GM21423 (cell line): ENCODE measurements around the gene ARMH1.
"Not testable (repeated sequence)": the region's sequence is repeated elsewhere in the genome, so short reads cannot be mapped to it uniquely, and the experiment has no call there.

Source experiments
- ATAC-seq: cut with Tn5 transposase; IDR thresholded peaks from one replicate; pipeline ENCODE4 v1.9.1; 2021; ENCODE audit warnings: mild to moderate bottlenecking, moderate library complexity; ENCODE audit not compliant: unreplicated experiment

The ARMH1 gene

DNA sequence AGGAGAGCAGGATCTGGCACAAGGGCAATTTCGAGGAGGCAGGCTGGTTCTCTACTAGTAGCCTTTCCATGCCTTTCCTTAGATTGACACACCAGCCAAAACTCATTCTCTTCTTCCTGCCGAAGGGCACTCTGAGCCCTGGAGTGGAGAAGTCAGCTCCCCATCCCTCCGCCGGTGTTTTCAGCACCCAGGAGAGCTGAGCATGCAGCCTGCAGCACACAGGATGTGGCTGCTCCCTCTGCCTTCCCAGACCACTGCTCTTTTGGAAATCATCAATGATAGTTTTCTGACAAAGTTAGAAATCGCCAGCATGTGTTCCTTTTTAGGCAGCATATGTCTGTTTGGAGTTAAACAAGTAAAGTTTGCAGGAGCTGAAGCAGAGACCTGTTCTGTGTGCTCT lies 44.8 kb downstream of the ARMH1 start:
- ATAC-seq, result no peak

GRCh38 chr1:44720281-44720680 lies 45.8 kb downstream of the ARMH1 start:
- ATAC-seq, result no peak

DNA sequence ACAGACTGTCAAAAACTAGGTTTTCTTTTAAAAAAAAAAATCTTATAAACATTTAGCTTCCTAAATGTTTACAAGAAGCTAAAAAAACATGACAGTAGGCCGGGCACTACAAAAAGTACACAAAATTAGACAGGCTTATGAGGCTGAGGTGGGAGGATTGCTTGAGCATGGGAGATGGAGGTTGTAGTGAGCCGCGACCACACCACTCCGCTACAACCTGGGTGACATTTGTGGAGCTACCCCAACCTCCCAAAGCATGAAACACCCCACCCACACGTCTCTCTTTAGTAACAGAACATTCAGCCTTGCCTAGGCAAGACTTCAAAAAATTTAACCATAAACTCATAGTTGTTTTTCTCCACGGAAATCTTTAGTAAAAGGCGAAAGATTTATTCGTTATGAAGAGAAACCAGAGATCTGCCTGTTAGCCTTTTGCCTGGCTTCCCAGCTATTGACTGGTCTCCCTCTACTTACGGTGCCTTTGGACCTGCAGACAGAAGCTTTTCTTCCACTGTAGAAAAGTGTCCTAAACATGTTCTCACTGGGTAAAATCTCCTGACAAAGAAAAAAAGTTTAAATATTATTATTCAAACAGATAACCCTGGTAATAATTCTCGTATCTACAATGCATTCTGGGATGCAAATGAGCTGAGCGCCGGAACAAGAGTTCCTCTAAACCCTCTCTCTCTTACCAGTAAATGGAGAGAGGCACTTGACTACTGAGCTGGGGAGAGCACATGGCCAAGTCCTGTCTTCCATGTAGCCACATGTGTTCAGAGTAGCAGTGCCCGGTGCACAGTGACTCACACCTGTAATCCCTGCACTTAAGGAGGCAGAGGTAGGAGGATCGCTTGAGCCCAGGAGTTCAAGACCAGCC lies 47.2 kb downstream of the ARMH1 start:
- peak; percentile 67 for ATAC-seq

GRCh38 chr1:44723064-44723463 lies 48.5 kb downstream of the ARMH1 start:
- ATAC-seq, result no peak

DNA sequence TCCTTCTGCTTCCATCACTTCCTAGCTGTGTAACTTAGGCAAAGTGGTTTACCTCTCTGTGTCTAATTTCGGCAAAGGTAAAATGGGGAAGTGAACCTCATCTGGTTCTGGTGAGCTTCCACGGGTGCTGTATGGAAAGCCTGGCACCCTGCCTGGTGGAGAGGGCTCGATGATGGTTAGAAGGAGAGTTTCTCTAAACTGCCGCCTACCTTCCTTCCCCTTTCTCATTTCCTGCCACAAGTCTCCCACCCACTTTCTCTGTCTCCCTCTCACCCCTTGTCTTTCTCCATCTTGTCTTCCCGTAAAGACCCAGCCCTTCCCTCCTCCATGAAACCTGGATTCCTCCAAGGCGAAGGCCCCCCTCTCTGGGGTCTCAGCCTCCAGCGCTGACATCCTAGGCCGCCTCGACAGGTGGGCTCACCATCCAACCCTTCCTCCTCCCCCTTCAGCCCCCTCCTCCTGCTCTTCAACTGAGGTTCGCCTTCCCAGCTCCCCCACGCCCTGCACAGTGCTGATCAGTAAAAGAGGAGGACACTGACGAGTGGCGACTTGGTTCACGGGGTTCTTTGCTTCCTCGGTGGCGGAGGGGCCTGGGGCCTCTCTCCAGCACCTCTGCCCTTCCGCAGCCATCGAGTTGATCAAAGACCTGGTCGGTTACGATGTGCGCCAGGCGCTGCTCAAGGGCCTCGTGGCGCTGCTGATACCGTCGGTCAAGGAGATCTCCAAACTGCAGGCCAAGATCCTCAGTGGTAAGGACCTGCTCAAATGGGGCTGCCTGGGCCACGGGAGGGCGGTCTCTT lies 49.2 kb downstream of the ARMH1 start:
- ATAC-seq, result no peak

GRCh38 chr1:44724296-44724954 lies 49.9 kb downstream of the ARMH1 start:
- ATAC-seq, result no peak

DNA sequence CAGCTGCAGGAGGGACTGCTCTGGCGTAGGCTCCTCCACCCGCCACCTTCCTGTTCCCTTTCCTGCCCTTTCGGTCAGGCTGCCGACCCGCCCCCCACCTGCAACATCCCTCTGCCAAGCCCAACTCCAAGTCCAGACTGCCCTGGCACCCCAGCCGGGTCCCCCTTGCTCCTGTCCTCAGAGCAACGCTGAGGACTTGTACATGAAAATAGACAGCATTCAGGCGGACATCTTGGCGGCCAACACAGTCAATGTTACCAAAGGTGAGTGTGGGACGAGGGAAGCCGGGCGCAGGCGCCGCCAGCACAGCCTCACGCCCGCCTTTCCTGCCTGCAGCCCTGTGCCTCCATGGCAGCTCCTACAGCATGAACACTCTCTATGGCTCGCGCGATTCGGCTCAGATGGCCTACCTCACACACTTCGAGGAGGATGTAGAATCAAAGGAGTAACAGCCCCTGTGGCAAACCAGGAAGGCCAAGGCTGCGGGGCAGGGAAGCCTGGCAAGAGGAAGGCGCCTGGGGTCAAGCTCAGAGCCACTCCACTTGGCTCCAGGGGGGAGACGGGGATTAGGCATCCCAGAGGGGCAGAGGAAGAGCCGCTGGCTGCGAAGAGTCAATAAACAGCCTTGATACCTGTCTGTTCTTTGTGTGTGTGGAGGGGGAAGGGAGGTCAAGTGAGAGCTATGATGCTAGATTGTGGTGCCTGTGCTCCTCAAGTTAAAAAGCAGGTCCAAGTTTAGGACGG lies 50.6 kb downstream of the ARMH1 start:
- ATAC-seq, result no peak

- peak; percentile 65 for ATAC-seq
Measured at GRCh38 chr1:44730741-44731512, 56.4 kb downstream of the ARMH1 start, which contains the start of gene RNU5D-1. TSS of gene RNU5D-1 (minus strand) at chr1:44731170.

DNA sequence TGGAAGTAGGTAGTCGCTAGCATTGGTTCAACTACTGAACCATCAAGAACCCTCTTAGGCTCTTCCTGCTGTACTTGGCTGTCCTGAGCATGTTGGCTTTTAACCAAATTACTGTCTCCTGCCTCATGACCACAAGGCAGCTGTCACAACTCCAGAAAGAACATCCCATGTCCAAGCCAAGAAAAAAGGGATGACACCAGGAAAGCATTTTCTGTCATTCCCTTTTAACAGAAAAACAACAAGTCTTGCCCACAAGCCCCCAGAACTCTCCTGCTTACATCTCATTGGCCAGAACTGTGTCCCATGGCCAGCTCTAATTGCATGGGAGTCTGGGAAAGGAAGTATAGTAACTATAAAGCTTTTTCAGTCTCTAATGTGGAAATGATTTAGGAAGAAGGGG lies 58.9 kb downstream of the ARMH1 start:
- no peak for ATAC-seq

DNA sequence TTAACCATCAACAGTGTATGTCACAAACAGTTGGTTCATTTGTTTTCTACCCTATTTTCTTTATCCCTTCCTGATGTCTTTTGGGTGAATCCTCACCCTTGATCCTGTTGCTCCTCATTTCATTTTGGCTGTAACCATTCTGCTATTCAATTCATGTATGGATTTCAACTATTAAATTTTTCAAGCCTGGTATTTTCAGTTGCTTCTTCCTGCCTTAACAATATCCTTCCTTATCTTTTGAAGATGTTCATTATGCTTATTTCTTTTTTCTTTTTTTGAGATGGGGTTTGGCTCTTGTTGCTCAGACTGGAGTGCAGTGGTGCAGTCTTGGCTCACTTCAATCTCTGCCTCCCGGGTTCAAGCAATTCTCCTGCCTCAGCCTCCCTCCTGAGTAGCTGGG lies 59.3 kb downstream of the ARMH1 start:
- no peak for ATAC-seq

GRCh38 chr1:44735992-44736391 lies 61.5 kb downstream of the ARMH1 start:
- ATAC-seq, result no peak

- not testable (repeated sequence) for ATAC-seq
Measured at GRCh38 chr1:44738953-44739306, 64.4 kb downstream of the ARMH1 start.

DNA sequence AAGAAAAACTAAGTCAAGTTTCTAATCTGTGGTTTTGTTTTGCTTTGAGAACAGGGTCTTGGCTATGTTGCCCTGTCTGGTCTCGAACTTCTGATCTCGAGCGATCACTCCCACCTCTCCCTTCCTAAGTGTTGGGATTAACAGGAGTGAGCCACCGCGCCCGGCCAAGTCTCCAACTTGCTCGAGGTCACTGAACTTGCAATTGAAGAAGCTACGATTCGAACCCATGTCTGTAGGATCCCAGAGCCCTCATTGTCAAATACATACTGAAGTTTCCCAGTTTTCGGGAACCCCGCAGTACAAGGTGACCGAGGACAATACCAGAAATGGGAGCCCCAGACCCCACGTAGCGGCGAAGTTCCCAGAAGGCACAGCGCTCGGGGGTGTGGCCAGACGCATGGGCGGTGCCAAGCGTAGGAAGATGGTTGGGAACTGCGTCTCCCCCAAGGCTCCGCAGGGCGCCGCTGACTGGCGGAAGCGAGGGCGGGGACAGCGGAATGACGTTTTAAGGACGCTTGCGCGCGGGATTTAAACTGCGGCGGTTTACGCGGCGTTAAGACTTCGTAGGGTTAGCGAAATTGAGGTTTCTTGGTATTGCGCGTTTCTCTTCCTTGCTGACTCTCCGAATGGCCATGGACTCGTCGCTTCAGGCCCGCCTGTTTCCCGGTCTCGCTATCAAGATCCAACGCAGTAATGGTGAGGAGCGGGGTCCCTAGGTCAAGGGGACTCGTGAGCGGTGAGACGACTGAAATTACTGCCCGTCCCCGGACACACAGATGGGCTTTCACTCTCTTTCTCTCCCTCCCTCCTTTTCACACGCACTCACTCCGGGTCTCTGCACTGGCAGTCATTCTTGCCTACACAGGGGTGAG lies 65.0 kb downstream of the ARMH1 start, which contains the start of gene KIF2C:
KIF2C (plus strand) TSS at position 531 of the 872 bp plus-strand sequence; CDS start at position 627, 96 bp downstream.
- ATAC-seq, result peak; percentile 99

DNA sequence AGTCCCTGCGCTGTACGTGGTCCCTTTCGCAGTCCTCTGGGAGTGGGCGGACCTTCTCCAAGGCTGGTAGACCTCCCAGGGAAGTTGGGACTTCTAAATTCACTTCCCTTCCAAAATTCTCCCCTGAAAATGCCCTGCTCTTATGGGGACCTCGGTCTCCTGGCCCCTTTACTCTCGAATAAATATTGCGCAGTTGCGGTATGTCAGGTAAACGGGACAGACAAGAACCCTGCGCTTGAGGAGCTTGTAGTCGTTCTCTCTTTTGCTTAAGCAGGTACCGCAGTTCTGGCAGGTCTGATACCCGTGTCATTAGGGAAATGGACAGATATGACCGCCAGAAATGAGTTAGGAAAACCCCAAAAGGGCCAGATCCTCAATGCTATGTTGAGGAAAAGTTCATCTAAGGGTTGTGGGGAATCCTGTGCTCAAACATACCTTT lies 65.7 kb downstream of the ARMH1 start:
- no peak for ATAC-seq

- ATAC-seq, result no peak
Measured at GRCh38 chr1:44743211-44743610, 68.7 kb downstream of the ARMH1 start.

DNA sequence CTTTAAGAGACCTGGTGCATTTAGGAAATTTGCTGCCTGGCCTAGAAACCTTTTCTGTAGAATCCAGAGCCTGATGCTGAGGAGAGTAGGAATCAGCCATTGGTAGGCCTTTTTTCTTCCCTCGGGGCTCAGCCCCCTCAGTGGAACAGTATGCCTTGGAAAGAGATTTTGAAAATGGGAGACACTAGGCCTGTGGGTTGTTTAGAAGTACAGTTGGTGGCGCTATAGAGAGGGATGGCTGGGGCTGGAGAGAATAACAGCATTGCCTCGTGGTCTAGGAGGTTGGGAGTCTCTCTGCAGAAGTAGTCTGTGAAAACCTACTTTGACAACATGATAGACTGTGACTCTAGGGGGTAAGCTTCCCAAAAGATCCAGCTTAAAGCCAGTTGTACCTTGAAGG lies 73.4 kb downstream of the ARMH1 start:
- ATAC-seq, result no peak

DNA sequence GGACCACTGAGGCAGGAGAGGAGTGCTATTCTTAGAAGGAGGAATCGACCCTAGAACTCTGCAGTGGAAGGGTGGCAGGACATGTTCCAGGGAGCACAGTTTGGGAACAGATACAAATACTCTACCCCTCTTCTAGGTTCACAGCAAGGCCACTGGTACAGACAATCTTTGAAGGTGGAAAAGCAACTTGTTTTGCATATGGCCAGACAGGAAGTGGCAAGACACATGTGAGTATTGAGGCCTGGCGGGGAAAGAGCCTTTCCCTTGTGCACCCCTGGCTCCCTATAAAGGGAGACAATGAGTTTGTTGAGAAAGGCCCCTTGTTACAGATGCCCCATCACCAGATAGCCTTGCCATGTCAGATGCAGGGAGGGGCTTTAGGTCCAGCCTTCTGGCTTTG lies 82.9 kb downstream of the ARMH1 start:
- peak; percentile 69 for ATAC-seq

- no peak for ATAC-seq
Measured at GRCh38 chr1:44759077-44759476, 84.6 kb downstream of the ARMH1 start.

DNA sequence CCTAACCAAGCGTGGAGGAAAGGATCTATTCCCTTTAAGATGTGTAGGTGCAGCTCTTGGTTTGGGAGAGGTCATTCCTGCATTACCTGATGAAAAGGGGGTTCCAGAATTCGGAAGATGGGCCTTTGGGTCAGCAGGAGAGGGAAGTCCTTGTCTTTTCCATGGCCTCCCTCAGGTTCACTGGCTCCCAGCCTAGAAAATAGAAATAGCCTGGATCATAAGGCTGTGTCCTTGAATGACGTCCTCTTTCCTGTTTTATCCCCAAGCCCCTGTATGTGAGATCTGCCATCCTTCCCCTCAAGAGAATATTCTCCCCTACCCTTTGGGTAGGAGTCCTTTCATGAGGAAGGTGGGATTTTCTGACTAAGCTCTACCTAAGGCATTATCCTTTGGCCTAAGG lies 86.4 kb downstream of the ARMH1 start:
- no peak for ATAC-seq
